DOHH2 (cell line): Measurements from ENCODE around the gene BAG2.

Source experiments
- H3F3A ChIP-seq: fragments of 200-600 bp; sonication (generic), shearing (Covaris generic); 2 replicates; pipeline ENCODE4 v1.6.0; 2016; ENCODE audit warnings: antibody characterized with exemption, mild to moderate bottlenecking; ENCODE audit not compliant: control insufficient read depth, insufficient read depth
- H3K27ac ChIP-seq: fragments of 200-600 bp; sonication (generic); 2 replicates; pipeline ENCODE4 v1.5.1; 2014; ENCODE audit warnings: low read depth, mild to moderate bottlenecking, low read length, moderate library complexity
- H3K27me3 ChIP-seq: fragments of 200-600 bp; sonication (generic); 2 replicates; pipeline ENCODE4 v1.6.1; 2014; ENCODE audit warnings: mild to moderate bottlenecking, low read length, mixed read lengths; ENCODE audit not compliant: control insufficient read depth
- H3K36me3 ChIP-seq: fragments of 200-600 bp; sonication (generic); 2 replicates; pipeline ENCODE4 v1.6.1; 2014; ENCODE audit warnings: mild to moderate bottlenecking, low read length, moderate library complexity, mixed read lengths; ENCODE audit not compliant: control insufficient read depth
- H3K4me1 ChIP-seq: fragments of 200-600 bp; sonication (generic); 2 replicates; pipeline ENCODE4 v1.6.1; 2014; ENCODE audit warnings: mild to moderate bottlenecking, low read length, mixed read lengths; ENCODE audit not compliant: control insufficient read depth
- H3K4me2 ChIP-seq: fragments of 200-600 bp; sonication (generic); 2 replicates; pipeline ENCODE4 v1.6.0; 2014; ENCODE audit warnings: mild to moderate bottlenecking, low read length, moderate library complexity
- H3K4me3 ChIP-seq: fragments of 200-600 bp; sonication (generic); 2 replicates; pipeline ENCODE4 v1.5.1; 2014; ENCODE audit warnings: mild to moderate bottlenecking, low read length, mixed read lengths
- H3K79me2 ChIP-seq: fragments of 200-600 bp; sonication (generic); 2 replicates; pipeline ENCODE4 v1.6.1; 2014; ENCODE audit warnings: mild to moderate bottlenecking, low read length, mixed read lengths; ENCODE audit not compliant: control insufficient read depth
- H3K9me2 ChIP-seq: fragments of 200-600 bp; sonication (generic); replicated peaks from 2 replicates; pipeline ENCODE4 v1.6.1; 2014; ENCODE audit warnings: mild to moderate bottlenecking, low read length, mixed read lengths; ENCODE audit not compliant: control insufficient read depth
- H3K9me3 ChIP-seq: fragments of 200-600 bp; sonication (generic); 2 replicates; pipeline ENCODE4 v1.6.1; 2014; ENCODE audit warnings: antibody characterized with exemption, low read length, mixed read lengths; ENCODE audit not compliant: control insufficient read depth, insufficient read depth
- H4K20me1 ChIP-seq: fragments of 200-600 bp; sonication (generic); 2 replicates; pipeline ENCODE4 v1.6.0; 2014; ENCODE audit warnings: low read depth, mild to moderate bottlenecking, antibody characterized with exemption, low read length, moderate library complexity; ENCODE audit not compliant: control insufficient read depth, insufficient read depth
- CTCF ChIP-seq: fragments of 200-600 bp; sonication (generic); IDR thresholded peaks from one replicate; pipeline ENCODE4 v1.5.1; 2014; ENCODE audit warnings: antibody characterized with exemption, mild to moderate bottlenecking, low read depth, low read length; ENCODE audit not compliant: poor library complexity, severe bottlenecking
- EZH2phosphoT487 ChIP-seq: fragments of 200-600 bp; sonication (generic); IDR thresholded peaks from 2 replicates; pipeline ENCODE4 v1.6.1; 2017; ENCODE audit warnings: borderline replicate concordance, mild to moderate bottlenecking, antibody characterized with exemption, low read length, moderate library complexity, mixed read lengths

Gene BAG2

GRCh38 chr6:57222743-57223077 lies 50.6 kb downstream of the BAG2 start:
- Histone ChIP-seq H3F3A (no peaks in the 10 kb centered on the region), H3K79me2 (peaks cover 39% of the 10 kb centered on the region), H3K4me1 (peaks cover 18% of the 10 kb centered on the region), H3K36me3 (no peaks in the 10 kb centered on the region), H3K9me3 (no peaks in the 10 kb centered on the region), H3K4me2 (peak overlapping the region; percentile 92), H3K27ac (no peak overlapping the region), H3K9me2 (no peaks in the 10 kb centered on the region), H3K4me3 (peak overlapping the region; percentile 85), H4K20me1 (0 out of 2 replicates have a peak, but pooled peaks cover 6% of the 10 kb centered on the region), H3K27me3 (no peaks in the 10 kb centered on the region; the same call in 1 of the 2 replicates)
- TF ChIP-seq EZH2phosphoT487: no peak
- TF ChIP-seq CTCF: no peak

- Histone ChIP-seq H3K27me3 (no peaks in the 10 kb centered on the region; the same call in 1 of the 2 replicates), H3K27ac (no peak overlapping the region), H3K4me1 (peaks cover 16% of the 10 kb centered on the region), H3K4me2 (no peak overlapping the region), H4K20me1 (no peaks in the 10 kb centered on the region), H3K9me3 (no peaks in the 10 kb centered on the region), H3K9me2 (no peaks in the 10 kb centered on the region), H3F3A (no peaks in the 10 kb centered on the region), H3K79me2 (peaks cover 17% of the 10 kb centered on the region), H3K4me3 (no peak overlapping the region), H3K36me3 (no peaks in the 10 kb centered on the region)
- TF ChIP-seq CTCF (no peak), EZH2phosphoT487 (no peak)
These were observed 52.8 kb downstream of the BAG2 start for GRCh38 chr6:57224769-57225515.

GRCh38 chr6:57226221-57226620 lies 54.1 kb downstream of the BAG2 start:
- H3K79me2 ChIP-seq: peaks cover 6% of the 10 kb centered on the region
- no peak overlapping the region for H3K4me3 ChIP-seq
- no peak overlapping the region for H3K4me2 ChIP-seq
- H3K9me2 ChIP-seq: no peaks in the 10 kb centered on the region
- no peaks in the 10 kb centered on the region for H3K9me3 ChIP-seq
- H3F3A ChIP-seq: no peaks in the 10 kb centered on the region
- peaks cover 3% of the 10 kb centered on the region for H3K27me3 ChIP-seq
- H3K27ac ChIP-seq: no peak overlapping the region
- TF ChIP-seq EZH2phosphoT487 (no peak), CTCF (no peak)
- H3K36me3 ChIP-seq: no peaks in the 10 kb centered on the region
- H3K4me1 ChIP-seq: peaks cover 5% of the 10 kb centered on the region; the same call in 1 of the 2 replicates
- no peaks in the 10 kb centered on the region for H4K20me1 ChIP-seq
